ENCODE measurements around the gene ADAT2.

Gene ADAT2

GRCh38 chr6:143396497-143397226 is 53.8 kb downstream of the ADAT2 start:
- DNase-seq: no peak

DNA sequence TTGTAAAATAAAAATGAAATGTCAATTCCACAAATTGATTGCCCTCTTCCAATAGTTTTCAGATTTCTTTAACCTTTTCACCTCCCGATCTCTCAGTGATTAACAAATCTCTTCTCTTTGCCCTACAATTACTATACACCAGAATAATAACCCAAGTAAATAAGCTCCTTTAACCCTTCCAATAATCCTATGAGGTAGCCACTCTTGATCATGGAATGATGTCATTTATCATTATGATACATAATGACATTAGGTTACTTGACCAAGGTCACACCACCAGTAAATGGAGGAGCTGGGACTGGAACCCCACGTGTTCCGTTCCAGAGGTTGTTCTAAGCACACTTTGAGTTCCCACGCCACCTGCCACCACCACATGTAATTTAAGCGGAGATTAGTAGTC is 54.8 kb downstream of the ADAT2 start:
- no peak for DNase-seq

DNA sequence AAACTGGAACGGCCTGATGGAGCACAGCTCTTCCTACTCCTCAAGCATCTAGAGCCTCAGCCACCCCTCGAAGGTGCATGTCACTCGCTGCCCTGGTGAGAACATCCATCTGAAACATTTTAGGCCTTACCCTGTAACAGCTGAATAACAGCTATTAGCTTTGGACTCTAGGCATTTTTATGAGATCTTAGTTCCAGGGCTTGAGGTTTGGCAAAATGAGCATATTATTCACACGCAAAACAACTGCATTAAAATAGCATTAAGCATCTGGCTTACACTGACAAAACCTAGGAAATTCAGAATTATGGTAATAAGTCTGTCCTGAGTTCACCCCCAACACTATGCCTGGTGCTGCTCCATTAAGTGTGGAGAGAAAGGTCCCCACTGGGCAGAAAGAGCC is 56.1 kb downstream of the ADAT2 start:
- no peak for DNase-seq

GRCh38 chr6:143390278-143390677 is 60.2 kb downstream of the ADAT2 start:
- no peak for DNase-seq

DNA sequence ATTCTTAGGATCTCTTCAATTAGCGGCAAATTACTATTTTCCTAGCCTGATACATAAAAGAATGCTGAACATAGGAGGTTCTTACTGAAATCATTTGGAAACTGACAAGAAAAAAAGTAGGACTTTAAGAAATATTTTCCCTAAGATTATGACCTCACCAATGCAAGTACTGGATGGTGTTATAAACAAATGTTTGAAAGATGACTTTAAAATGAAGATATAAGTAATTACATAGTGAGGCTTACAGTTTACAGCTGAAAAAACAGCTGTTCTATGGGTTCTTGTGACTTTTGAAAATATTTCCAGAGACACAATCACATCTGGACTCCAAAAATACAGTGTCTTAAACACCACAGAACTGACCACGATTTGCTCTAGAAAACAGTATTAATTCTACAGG is 64.9 kb downstream of the ADAT2 start:
- no peak for DNase-seq

- no peak for DNase-seq
Measured at GRCh38 chr6:143376861-143377260, 73.6 kb downstream of the ADAT2 start.

- DNase-seq: no peak
Measured at GRCh38 chr6:143376375-143376774, 74.1 kb downstream of the ADAT2 start.

DNA sequence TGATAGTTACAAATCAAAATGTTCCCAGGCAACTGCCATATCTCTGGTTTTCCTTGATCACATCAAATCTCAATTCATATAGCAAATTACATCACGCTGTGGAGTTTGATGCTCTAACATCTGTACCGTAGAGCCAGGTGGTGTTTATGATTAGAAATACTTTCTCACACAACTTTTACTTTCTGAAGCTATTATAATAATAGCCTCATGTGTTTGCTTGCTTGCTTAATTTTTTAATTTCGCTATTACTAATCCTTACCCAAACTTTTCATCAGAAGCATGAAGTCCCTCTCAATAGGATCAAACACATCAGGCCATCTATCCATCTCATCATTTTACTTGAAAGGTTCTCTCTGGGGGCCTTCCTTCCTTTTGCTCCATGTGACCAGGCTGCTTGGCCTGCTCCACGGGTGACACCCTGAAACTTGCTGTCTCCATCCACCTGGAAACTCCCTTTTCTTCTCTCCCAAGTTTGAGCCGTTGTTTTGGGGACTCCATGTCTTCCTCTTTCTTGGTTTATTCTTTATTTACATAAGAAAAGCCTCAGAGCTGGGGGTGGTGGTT is 75.4 kb downstream of the ADAT2 start:
- DNase-seq: no peak

DNA sequence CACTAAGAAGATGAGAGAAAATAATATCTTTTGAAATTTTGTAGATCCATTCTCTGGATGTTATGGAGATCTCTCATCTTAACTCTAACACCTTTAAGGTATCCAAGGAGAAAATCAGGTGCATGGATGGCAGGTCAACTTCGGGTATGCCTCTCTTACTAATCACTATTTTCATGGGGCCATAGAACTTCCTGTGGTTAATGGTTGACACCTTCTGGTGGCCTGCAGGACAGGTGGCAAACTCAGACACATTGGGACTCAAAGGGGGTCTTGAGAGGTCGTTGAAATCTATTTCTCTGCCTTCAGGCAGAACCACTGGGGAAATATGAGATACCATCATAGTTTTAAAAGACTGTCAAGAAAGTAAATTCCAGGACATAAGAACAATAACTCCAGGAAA is 76.5 kb downstream of the ADAT2 start:
- DNase-seq: no peak
